Measurements from ENCODE around the gene CALY.

Gene CALY

DNA sequence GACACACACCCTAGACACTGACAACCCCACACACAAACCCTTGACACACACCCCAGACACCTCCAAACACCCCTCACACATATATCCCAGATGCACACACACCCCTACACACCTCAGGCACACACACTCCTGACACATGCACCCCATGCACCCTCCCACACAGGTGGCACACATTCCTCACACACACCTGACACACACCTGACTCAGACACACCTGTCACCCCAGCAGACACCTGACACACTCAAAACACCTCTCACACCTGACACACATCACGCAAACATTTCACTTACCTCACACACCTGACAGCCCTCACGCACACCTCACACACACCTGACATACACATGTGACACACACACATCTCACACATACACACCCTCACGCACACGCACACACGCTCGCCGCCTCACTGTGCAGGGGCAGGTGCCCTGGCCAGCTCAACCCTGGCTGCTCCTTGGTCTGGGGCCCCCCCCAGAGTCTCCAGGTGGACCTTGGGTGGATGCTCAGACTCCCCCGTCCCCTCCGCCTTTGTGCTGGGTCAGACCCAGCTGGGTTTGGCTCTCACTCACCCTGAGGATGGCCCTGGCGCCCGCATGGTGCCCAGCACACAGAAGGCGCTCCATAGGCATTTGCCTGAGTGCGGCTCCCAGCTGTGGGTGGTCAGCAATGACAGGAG, 3.1 kb upstream of the CALY start:
- Histone ChIP-seq H3F3A (ENCODE audit: insufficient read depth) (no peaks in the 10 kb centered on the region), H3K9ac (ENCODE audit: low read length) (no peak overlapping the region), H3K27me3 (ENCODE audit: low read length) (no peaks in the 10 kb centered on the region), H2AFZ (ENCODE audit: low read depth, low read length, severe bottlenecking) (no peak overlapping the region), H3K36me3 (ENCODE audit: low read length) (no peaks in the 10 kb centered on the region), H3K4me2 (ENCODE audit: low read depth, low read length, poor library complexity, severe bottlenecking) (no peak overlapping the region), H3K79me2 (ENCODE audit: insufficient read depth, low read length) (no peaks in the 10 kb centered on the region), H3K4me3 (ENCODE audit: insufficient read depth, low read length, poor library complexity, severe bottlenecking) (no peak overlapping the region), H3K9me2 (replicated peaks; ENCODE audit: insufficient read depth, low read length) (no peaks in the 10 kb centered on the region), H3K27ac (ENCODE audit: low read depth, low read length) (no peak overlapping the region), H4K20me1 (ENCODE audit: low read depth, low read length) (no peaks in the 10 kb centered on the region), H3K9me3 (ENCODE audit: insufficient read depth, low read length) (no peaks in the 10 kb centered on the region; the same call in 1 of the 2 replicates)
- TF ChIP-seq EZH2phosphoT487 (conservative IDR thresholded peaks at IDR 0.05; ENCODE audit: low read length), result no peak
- no peak for TF ChIP-seq CTCF (IDR thresholded peaks at IDR 0.05; ENCODE audit: insufficient read depth, low read length, poor library complexity, severe bottlenecking)

- H3K4me2 ChIP-seq (ENCODE audit: low read depth, low read length, poor library complexity, severe bottlenecking), result no peak overlapping the region
- no peak overlapping the region for H3K27ac ChIP-seq (ENCODE audit: low read depth, low read length)
- no peaks in the 10 kb centered on the region for H3F3A ChIP-seq (ENCODE audit: insufficient read depth)
- H3K4me3 ChIP-seq (ENCODE audit: insufficient read depth, low read length, poor library complexity, severe bottlenecking), result no peak overlapping the region
- H3K9ac ChIP-seq (ENCODE audit: low read length), result no peak overlapping the region
- no peak overlapping the region for H2AFZ ChIP-seq (ENCODE audit: low read depth, low read length, severe bottlenecking)
- H3K9me2 ChIP-seq (replicated peaks; ENCODE audit: insufficient read depth, low read length), result no peaks in the 10 kb centered on the region
- H3K9me3 ChIP-seq (ENCODE audit: insufficient read depth, low read length), result no peaks in the 10 kb centered on the region; the same call in 1 of the 2 replicates
- no peaks in the 10 kb centered on the region for H4K20me1 ChIP-seq (ENCODE audit: low read depth, low read length)
- no peaks in the 10 kb centered on the region for H3K27me3 ChIP-seq (ENCODE audit: low read length)
- no peak for TF ChIP-seq EZH2phosphoT487 (conservative IDR thresholded peaks at IDR 0.05; ENCODE audit: low read length)
- TF ChIP-seq CTCF (IDR thresholded peaks at IDR 0.05; ENCODE audit: insufficient read depth, low read length, poor library complexity, severe bottlenecking), result no peak
- H3K36me3 ChIP-seq (ENCODE audit: low read length), result no peaks in the 10 kb centered on the region
- no peaks in the 10 kb centered on the region for H3K79me2 ChIP-seq (ENCODE audit: insufficient read depth, low read length)
Observed at GRCh38 chr10:133338080-133339071, 1.7 kb upstream of the CALY start.

GRCh38 chr10:133337370-133337725, 652 bp upstream of the CALY start:
- H3K9ac ChIP-seq (ENCODE audit: low read length), result no peak overlapping the region
- H4K20me1 ChIP-seq (ENCODE audit: low read depth, low read length), result no peaks in the 10 kb centered on the region
- TF ChIP-seq CTCF (IDR thresholded peaks at IDR 0.05; ENCODE audit: insufficient read depth, low read length, poor library complexity, severe bottlenecking) (no peak), EZH2phosphoT487 (conservative IDR thresholded peaks at IDR 0.05; ENCODE audit: low read length) (no peak)
- no peak overlapping the region for H3K27ac ChIP-seq (ENCODE audit: low read depth, low read length)
- H3F3A ChIP-seq (ENCODE audit: insufficient read depth), result no peaks in the 10 kb centered on the region
- no peaks in the 10 kb centered on the region for H3K79me2 ChIP-seq (ENCODE audit: insufficient read depth, low read length)
- H3K9me3 ChIP-seq (ENCODE audit: insufficient read depth, low read length), result no peaks in the 10 kb centered on the region; the same call in 1 of the 2 replicates
- no peak overlapping the region for H2AFZ ChIP-seq (ENCODE audit: low read depth, low read length, severe bottlenecking)
- H3K9me2 ChIP-seq (replicated peaks; ENCODE audit: insufficient read depth, low read length), result no peaks in the 10 kb centered on the region
- no peak overlapping the region for H3K4me2 ChIP-seq (ENCODE audit: low read depth, low read length, poor library complexity, severe bottlenecking)
- no peaks in the 10 kb centered on the region for H3K36me3 ChIP-seq (ENCODE audit: low read length)
- H3K4me3 ChIP-seq (ENCODE audit: insufficient read depth, low read length, poor library complexity, severe bottlenecking), result no peak overlapping the region
- H3K27me3 ChIP-seq (ENCODE audit: low read length), result no peaks in the 10 kb centered on the region
